ENCODE data around the gene FAR2. TPM values are rescaled to one million over a fixed set of nuclear protein-coding genes. Genes with fewer than 3 reads are reported as not detected.
"Not testable (repeated sequence)": the region's sequence is repeated elsewhere in the genome, so short reads cannot be mapped to it uniquely, and the experiment has no call there.

Gene FAR2
- total RNA-seq, 3 donors from 2014 or later: 8.2 to 18.2 (median 9.8) TPM

DNA sequence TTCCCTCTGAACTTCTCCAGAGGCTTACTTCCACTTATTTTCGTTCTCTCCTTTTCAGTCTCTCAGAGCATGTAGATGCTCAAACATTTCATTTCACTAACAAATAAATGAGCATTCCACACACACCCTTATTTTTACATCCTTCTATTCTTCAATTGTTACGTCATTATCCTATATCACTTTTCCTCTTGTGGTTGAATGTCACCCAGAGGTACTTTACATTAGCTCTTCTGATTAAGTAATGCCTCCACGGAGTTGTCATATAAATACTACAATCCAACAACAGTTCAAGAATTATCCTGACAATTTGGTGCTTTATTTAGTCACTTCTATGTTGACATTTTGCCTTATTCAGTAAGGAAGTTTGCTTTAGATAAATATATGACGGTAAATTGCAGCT lies 18.4 kb downstream of the FAR2 start:
- DNase-seq (ENCODE audit: low spot score in 2 of 2): no peak
- Histone ChIP-seq H3K27me3 (no peaks in the 10 kb centered on the region), H3K9me3 (no peaks in the 10 kb centered on the region), H3K4me1 (no peaks in the 10 kb centered on the region), H3K36me3 (no peaks in the 10 kb centered on the region), H3K4me3 (no peak overlapping the region), H3K27ac (no peak overlapping the region)
- intact Hi-C loops (cut with DNase I; ENCODE audit: low total_unique reads): no loop called here
- TF ChIP-seq, protein P1, sequence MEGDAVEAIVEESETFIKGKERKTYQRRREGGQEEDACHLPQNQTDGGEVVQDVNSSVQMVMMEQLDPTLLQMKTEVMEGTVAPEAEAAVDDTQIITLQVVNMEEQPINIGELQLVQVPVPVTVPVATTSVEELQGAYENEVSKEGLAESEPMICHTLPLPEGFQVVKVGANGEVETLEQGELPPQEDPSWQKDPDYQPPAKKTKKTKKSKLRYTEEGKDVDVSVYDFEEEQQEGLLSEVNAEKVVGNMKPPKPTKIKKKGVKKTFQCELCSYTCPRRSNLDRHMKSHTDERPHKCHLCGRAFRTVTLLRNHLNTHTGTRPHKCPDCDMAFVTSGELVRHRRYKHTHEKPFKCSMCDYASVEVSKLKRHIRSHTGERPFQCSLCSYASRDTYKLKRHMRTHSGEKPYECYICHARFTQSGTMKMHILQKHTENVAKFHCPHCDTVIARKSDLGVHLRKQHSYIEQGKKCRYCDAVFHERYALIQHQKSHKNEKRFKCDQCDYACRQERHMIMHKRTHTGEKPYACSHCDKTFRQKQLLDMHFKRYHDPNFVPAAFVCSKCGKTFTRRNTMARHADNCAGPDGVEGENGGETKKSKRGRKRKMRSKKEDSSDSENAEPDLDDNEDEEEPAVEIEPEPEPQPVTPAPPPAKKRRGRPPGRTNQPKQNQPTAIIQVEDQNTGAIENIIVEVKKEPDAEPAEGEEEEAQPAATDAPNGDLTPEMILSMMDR (IDR thresholded peaks at IDR 0.05): no peak
- TF ChIP-seq POLR2A (IDR thresholded peaks at IDR 0.05): no peak
- TF ChIP-seq POLR2AphosphoS5 (IDR thresholded peaks at IDR 0.05): no peak

DNA sequence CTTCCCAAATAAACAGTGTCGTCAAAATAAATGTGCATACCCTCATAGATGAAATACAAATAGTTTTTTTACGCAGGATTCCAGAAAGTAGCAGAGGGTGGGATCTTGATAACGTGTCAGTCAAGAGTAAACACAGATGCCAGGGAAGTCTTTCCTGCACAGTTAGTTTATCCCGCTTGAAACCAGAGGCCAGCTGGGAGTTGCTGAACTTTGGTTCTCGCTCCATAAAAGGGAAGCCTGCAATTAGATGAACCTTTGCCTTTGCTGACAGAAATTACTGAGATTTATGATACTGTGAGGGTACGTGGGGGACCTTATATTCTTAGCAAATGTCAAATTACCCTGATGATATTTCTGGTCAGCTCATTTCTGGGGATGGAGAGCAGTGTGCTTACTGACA lies 18.9 kb downstream of the FAR2 start:
- Histone ChIP-seq H3K36me3 (no peaks in the 10 kb centered on the region), H3K4me3 (no peak overlapping the region), H3K4me1 (no peaks in the 10 kb centered on the region), H3K27ac (no peak overlapping the region), H3K27me3 (no peaks in the 10 kb centered on the region), H3K9me3 (no peaks in the 10 kb centered on the region)
- DNase-seq (ENCODE audit: low spot score in 2 of 2): no peak
- intact Hi-C loops (cut with DNase I; ENCODE audit: low total_unique reads): no loop called here
- no peak for TF ChIP-seq POLR2AphosphoS5 (IDR thresholded peaks at IDR 0.05)

DNA sequence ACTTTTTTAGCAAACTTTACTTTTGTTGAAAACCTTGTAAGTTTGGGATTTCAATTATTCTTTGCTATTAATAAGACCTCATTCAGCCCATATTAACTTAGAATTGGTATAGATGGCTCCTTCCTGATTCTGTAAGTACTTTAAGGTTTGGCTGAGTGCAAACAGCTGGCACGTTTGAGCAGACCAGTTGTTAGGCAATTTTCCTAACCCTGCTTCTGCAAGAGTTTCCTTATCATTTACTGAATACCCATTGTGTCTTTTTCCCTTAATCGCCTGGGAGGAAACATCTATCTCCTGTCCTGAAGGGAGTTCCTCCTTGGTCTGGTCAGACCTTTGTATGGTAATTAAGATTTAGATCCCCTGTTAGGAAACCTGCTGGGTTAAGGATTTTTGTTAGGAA lies 20.9 kb downstream of the FAR2 start:
- DNase-seq (ENCODE audit: low spot score in 2 of 2); H3K27me3 ChIP-seq; H3K27ac ChIP-seq; H3K4me1 ChIP-seq; intact Hi-C loops (cut with DNase I; ENCODE audit: low total_unique reads); H3K9me3 ChIP-seq; H3K4me3 ChIP-seq; H3K36me3 ChIP-seq: not testable (repeated sequence)

DNA sequence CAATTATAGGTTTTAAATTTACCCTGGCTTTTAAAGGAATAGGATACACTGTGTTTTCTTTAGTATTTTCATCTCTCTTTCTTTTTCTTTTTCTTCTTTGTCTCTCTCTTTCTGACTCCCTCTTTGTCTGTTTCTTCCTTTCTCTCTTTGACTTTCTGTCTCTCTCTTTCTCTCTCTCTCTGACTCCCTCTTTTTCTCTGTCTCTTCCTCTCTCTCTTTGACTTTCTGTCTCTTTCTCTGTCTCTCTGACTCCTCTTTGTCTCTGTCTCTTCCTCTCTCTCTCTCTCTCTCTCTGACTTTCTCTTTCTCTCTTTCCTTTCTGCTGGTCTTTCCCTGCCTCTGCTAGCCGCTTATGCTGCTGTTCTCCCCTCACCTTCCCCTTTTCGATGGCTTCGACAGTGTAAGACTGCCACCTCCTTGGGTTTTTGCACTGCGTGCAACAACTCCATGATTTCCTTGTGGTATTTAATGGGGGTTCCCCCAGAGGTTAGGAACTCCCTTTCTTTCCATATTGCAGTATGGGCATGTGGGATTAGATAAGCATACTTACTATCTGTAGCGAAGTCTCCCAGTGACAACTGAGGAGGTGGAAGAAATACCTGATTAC lies 21.5 kb downstream of the FAR2 start:
- H3K36me3 ChIP-seq; H3K27ac ChIP-seq; intact Hi-C loops (cut with DNase I; ENCODE audit: low total_unique reads); H3K4me1 ChIP-seq; H3K9me3 ChIP-seq; DNase-seq (ENCODE audit: low spot score in 2 of 2); H3K4me3 ChIP-seq; H3K27me3 ChIP-seq: not testable (repeated sequence)

DNA sequence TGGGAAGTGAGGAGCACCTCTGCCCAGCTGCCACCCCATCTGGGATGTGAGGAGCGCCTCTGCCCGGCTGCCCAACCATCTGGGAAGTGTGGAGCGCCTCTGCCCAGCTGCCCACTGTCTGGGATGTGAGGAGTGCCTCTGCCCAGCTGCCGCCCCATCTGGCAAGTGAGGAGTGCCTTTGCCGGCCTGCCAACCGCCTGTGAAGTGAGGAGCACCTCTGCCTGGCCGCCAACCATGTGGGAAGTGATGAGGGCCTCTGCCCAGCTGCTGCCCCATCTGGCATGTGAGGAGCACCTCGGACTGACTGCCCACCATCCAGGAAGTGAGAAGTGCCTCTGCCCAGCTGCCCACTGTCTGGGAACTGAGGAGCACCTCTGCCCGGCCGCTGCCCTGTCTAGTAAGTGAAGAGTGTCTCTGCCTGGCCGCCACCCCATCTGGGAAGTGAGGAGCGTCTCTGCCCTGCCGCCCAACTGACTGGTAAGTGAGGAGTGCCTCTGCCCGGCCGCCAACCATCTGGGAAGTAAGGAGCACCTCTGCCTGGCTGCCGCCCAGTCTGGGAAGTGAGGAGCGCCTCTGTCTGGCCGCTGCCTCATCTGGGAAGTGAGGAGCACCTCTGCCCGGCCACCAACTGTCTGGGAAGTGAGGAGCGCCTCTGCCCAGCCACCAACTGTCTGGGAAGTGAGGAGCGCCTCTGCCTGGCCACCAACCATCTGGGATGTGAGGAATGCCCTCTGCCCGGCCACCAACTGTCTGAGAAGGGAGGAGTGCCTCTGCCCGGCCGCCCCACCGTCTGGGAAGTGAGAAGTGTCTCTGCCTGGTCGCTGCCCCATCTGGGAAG lies 22.6 kb downstream of the FAR2 start:
- Histone ChIP-seq H3K27ac (no peak overlapping the region), H3K9me3 (no peaks in the 10 kb centered on the region), H3K36me3 (no peaks in the 10 kb centered on the region), H3K27me3 (no peaks in the 10 kb centered on the region), H3K4me1 (no peaks in the 10 kb centered on the region), H3K4me3 (no peak overlapping the region)
- intact Hi-C loops (cut with DNase I; ENCODE audit: low total_unique reads): no loop called here
- DNase-seq (ENCODE audit: low spot score in 2 of 2): no peak
- TF ChIP-seq, protein P1 (IDR thresholded peaks at IDR 0.05): no peak
- TF ChIP-seq POLR2AphosphoS5 (IDR thresholded peaks at IDR 0.05): no peak
- no peak for TF ChIP-seq POLR2A (IDR thresholded peaks at IDR 0.05)

DNA sequence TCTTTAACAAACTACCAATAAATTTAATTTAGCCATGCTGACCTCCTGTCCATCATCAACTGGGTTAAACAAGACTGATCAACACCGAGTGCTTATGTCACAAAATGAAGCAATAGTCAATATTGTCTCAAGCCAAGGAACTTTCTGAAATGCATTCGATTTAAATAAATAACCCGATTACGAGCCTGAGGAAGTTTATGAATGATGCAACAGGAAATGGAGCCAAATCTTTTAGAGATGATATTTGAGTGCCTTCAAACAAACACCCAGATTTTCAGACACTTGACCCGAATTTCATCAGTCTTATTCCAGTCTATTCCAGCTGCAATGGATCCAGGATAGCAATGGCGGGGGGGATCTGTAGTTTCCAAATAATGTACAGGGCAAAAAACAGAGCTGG lies 27.9 kb downstream of the FAR2 start:
- Histone ChIP-seq H3K36me3 (no peaks in the 10 kb centered on the region), H3K4me1 (no peaks in the 10 kb centered on the region), H3K9me3 (no peaks in the 10 kb centered on the region), H3K27me3 (no peaks in the 10 kb centered on the region), H3K4me3 (no peak overlapping the region), H3K27ac (no peak overlapping the region)
- no peak for DNase-seq (ENCODE audit: low spot score in 2 of 2)
- intact Hi-C loops (cut with DNase I; ENCODE audit: low total_unique reads): no loop called here
- TF ChIP-seq POLR2AphosphoS5 (IDR thresholded peaks at IDR 0.05) (no peak), POLR2A (IDR thresholded peaks at IDR 0.05) (no peak)
- TF ChIP-seq, protein P1 (IDR thresholded peaks at IDR 0.05): no peak

DNA sequence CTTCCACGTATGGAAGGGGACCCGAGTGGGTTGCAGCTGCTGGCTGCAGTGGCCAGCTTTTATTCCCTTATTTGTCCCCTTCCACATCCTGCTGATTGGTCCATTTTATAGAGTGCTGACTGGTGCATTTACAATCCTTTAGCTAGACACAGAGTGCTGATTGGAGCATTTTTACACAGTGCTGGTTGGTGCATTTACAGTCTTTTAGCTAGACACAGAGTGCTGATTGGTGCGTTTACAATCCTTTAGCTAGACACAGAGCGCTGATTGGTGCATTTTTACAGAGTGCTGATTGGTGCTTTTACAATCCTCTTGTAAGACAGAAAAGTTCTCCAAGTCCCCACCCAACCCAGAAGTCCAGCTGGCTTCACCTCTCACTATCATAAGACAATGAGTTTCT lies 33.2 kb downstream of the FAR2 start:
- H3K36me3 ChIP-seq; H3K9me3 ChIP-seq; H3K4me3 ChIP-seq; H3K4me1 ChIP-seq; H3K27ac ChIP-seq; intact Hi-C loops (cut with DNase I; ENCODE audit: low total_unique reads); H3K27me3 ChIP-seq; DNase-seq (ENCODE audit: low spot score in 2 of 2): not testable (repeated sequence)
